ENCODE results near the gene TSSK2.
A peak's percentile ranks its signal among the peaks of the same experiment; 100 is the strongest.
"Not testable (repeated sequence)": the region's sequence is repeated elsewhere in the genome, so short reads cannot be mapped to it uniquely, and the experiment has no call there.

The TSSK2 gene

DNA sequence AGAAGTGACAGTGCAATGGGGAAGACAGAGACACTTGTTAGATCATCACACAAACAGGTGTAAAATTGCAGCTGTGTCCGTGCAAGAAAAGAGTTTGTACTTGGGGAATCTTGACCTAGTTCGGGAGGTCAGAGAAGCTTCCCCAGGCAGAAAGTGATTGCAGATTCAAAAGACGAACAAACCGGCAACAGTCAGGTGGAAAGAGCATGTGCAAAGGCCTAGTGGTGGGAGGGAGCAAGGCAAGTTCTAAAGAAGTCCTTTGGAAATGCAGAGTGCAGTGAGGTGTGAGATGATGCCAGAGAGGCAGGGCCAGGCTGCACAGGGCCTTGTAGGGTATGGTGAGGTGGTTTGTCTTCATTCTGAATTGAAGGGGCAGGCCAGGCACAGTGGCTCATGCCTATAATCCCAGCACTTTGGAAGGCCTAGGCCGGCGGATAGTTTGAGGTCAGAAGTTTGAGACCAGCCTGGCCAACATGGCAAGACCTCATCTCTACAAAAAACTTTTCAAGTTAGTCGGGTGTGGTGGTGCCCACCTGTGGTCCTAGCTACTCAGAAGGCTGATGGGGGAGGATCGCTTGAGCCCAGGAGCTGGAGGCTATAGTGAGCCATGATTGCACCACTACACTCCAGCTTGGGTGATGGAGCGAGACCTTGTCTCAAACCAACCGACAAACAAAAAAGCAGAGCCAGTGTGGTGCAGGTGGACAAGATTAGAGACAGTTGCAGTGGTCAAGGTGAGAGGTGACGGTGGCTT lies 15.3 kb downstream of the TSSK2 start:
- DNase-seq = no peak

DNA sequence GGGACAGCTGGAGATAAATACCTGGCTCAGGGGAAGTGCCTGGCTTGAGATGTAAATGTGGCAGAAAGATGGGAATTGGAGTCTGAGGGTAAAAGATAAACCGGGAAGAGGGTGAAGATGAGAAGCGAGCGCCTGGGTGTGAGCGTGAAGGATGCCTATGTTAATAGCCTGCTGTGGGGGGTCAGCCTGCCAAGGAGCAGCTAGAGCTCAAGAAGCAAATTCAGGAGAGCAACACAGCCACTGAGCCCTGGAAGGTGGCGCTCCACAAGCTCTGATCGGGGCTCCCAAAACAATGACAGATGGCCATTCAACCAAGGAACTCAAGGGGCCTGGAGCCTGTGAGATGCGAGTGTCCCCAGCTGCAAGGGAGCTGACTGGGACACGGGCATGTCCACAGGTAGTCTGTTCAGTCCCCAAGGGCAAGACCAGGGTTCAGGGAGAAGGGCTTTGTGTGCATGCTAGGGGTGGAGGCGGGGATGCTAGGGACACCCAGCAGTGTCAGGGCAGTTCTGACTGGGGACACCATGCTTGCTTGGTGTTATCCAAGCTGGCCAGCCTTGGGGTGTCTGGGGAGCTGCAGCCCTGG lies 16.2 kb downstream of the TSSK2 start:
- DNase-seq = no peak

DNA sequence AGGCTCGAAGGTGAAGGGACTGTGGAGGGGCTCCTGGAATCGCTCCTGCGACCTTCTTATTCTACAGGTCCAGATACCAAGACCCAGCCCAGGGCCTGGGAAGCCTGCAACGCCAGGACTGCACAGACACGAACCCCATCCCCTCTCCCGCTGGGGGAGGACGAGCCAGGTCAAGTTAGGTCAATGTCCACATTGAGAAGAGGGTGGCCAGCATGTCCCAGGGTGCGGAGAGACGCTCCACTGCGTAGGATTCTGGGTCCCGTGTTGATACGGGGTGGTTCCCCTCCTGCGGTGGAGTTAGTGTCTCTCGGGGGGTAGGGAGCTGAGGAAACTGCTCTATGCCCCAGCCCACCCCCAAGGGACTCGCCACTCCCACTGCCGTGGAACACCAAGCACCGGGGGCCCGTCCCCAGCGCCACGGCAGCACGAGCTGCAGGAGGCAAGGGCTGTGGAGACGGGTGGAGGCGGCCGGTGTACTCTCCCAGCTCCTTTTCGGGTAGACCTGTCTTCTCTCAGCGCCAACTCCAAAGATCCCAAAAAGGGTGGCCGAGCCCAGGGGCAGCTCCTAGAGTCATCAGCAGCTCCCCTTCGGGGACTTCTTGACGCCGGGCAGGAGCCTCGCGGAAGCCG lies 17.4 kb downstream of the TSSK2 start:
- DNase-seq = no peak

DNA sequence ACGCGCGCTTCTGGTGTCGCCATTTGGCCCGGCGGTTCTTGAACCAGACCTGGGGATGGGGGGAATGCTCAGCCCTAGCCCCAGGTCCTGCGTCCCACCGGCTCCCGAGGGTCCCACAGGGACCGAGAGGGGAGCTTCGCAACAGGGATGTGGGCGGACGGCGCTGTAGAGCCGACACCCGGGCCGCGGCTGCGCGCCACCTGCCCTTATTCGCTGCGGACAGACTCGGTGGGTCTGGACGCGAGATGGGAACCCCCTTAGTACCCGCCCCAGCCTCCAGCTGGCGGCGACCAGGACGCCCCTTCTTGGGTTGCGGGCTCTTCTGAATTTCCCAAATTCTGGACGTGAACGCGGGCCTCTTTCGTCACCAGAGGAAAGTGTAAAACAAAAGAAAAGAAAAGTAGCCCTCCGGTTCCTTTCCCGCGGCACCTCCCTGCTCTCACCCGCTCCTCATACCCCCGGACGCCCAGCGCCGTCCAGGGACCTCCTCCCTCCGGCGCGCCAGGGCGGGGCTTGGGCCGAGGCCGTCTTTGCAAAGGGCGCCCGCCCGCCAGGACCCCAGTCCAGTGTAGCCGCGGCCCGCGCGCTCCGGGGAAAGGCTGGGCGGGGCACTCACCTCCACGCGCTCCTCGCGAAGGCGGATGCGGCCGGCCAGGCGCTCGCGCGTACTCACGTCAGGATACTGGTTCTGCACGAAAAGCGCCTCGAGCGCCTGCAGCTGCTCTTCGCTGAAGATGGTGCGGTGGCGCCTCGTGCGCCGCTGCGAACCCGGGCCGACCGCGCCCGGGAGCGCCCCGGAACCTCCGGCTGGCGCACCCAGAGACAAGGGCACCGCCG lies 18.2 kb downstream of the TSSK2 start:
- no peak for DNase-seq

DNA sequence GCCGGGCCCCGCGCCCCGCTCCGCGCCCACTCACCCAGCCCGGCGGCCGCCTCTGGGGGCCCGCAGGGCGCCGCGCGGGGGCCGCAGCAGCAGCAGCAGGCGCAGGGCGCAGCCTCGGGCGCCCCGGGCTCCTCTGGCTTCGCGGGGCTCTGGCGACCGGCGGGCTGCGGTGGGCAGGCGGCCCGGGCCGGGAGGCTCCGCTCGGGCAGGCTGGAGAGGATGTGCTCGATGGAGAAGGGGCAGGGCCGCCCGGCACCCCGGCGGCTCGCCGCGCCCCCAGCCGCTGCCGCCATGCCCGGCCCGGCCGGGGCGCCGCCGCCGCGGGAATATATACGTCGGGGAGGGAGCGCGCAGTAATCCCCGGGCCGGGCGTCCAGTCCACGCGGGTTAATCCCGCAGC lies 18.9 kb downstream of the TSSK2 start, which contains the start of gene GSC2:
Gene GSC2, minus strand, starts transcription at position 302 of the 400 bp plus-strand sequence. Its CDS starts 9 bp downstream, at position 293.
- DNase-seq = no peak

DNA sequence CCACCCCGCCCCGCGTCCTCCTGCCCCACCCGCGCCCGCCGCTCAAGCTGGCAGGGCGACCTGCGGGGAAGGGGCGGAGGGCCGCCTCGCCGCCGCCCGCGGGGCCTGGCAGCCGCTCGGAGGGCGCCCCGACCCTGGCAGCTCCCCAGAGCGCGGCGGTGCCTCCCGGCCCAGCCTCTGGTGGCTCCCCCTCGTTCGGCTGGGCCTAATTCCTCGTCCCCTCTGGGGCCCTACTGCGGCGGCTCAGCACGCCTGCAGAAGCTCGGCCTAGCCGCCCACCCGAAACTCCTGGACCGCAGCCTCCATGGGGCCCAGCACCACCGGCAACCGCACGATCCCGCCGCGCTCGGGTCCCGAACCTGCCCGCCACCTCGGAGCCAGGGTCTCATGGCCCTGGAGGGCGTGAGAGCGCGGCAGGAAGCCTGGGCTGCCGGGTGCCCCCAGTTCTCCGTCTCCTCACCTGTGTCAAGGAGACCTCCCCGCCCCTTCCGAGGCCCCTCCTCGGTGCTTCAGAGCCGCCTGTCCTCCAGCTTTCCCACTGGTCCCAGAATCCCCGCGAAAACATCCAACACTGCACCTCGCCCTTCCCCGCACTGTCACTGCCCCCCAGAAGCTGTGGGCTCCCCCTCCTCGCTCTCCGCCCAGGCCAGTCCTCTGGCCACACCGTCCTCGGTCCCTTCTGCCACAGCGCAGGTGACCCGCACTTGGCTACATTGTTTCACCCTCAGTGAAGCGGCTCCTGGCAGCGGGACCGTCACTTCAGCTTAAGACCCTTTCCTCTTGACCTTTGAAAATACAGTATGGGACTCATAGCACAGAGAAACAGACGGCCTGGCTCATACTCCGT lies 19.6 kb downstream of the TSSK2 start:
- no peak for DNase-seq

DNA sequence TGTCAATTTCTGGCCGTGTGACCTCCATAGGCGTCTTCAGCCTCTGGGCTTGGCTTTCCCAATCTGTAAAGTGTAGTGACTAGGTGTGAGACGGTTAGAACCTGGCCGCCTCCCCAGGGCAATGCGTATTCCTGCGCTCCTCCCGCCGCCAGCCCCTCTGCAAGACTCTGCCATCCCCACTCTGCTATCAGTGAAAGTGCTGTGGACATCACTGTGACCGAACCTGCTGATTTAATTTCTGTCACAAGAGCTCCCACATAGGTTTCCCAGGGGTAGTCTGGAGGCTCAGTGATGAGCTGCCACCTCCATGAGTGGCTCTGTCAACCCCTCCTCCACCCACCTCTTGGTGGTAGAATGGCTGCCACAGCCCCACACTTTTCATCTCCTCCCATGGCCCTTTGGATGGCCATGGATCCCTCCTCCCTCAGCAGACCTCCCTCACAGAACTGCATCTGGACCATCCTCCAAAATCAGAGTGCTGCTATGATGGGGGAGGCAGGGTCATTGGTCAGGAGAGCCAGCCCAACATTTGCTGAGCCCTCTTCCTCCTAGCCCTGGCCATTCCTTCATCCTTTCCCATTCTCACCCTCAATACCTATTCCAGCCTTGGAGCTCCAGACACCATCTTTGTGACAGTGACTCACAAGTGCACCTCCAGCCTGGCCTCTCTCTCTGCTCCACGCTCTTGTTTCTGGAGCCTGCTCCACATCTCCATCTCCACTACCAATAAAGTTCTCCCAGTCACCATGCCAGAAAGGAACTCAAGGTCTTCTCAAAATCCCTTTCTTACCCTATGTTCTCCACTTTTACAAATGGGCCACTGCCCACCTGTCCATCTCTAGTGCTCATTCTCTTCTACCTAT lies 20.5 kb downstream of the TSSK2 start:
- DNase-seq = no peak

DNA sequence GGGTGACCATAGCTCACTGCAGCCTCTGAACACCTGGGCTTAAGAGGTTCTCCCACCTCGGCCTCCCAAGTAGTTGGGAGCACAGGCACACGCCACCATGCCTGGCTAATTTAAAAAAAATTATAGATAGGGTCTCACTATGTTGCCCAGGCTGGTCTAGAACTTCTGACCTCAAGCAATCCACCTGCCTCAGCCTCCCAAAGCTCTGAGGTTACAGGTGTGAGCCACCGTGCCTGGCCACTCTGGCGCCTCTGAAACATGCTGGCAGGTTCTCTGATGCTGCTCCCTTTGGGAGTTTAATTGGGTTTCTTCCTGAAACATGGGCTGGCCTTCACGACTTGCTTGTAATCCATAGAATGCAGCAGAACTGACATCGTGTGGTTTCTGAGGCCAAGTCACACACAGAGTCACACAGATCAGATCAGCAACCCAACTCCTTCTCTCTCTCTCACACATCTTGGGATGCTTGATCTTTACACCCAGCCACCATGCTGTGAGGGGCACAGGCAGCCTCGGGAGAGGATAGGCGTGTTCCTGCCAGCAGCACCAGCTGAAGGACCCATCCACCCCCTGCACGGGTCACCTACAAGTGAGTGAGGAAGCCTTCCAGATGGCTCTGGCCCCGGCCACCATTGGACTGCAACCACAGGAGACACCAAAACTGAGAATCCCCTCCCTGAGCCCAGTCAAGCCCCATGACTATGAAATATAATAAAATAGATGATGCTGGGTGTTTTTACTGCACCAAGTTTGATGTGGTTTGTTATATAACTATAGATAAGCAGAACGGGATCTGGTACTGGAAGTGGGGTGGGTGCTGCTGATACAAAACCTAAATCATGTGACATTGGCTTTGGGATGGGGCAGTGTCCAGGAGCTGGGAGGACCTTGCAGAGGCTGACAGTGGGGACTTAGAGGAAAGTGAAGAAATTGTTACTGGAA lies 22.1 kb downstream of the TSSK2 start:
- DNase-seq = no peak

DNA sequence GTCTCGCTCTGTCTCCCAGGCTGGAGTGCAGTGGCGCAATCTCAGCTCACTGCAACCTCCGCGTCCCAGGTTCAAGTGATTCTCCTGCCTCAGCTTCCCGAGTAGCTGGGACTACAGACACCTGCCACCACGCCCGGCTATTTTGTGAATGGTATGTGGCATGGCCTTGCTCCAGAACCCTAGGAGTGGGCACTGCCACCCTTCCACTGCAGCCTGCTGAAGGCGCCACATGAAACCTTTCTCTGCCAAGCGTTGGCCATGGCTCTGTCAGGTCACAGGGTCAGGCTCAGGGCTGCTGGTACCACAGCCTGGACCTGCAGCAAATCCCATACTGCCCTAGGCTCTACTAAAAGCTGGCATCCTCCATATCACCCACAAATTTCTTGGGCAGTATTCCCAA lies 25.0 kb downstream of the TSSK2 start:
- not testable (repeated sequence) for DNase-seq

DNA sequence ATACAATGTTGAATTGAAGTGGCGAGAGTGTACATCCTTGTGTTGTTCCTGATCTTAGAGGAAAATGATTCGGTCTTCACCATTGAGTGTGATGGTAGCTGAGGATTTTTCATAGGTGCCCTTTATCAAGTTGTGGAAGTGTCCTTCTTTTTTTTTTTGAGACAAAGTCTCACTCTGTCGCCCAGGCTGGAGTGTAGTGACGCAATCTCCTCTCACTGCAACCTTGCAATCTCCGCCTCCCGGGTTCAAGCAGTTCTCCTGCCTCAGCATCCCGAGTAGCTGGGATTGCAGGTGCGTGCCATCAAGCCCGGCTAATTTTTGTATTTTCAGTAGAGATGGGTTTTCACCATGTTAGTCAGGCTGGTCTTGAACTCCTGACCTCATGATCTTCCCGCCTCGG lies 27.5 kb downstream of the TSSK2 start:
- DNase-seq = not testable (repeated sequence)

DNA sequence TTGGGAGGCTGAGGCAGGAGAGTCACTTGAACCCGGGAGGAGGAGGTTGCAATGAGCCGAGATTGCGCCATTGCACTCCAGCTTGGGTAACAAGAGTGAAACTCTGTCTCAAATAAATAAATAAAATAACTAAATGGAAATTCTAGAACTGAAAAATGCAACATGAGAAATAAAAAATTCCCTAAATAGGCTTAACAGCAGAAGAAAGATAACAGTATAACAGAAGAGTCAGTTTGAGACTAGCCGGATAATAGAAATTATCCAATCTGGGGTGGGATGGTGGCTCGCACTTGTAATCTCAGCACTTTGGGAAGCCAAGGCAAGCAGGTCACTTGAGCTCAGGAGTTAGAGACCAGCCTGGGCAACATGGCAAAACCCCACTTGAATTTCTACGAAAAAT lies 33.3 kb downstream of the TSSK2 start:
- no peak for DNase-seq

DNA sequence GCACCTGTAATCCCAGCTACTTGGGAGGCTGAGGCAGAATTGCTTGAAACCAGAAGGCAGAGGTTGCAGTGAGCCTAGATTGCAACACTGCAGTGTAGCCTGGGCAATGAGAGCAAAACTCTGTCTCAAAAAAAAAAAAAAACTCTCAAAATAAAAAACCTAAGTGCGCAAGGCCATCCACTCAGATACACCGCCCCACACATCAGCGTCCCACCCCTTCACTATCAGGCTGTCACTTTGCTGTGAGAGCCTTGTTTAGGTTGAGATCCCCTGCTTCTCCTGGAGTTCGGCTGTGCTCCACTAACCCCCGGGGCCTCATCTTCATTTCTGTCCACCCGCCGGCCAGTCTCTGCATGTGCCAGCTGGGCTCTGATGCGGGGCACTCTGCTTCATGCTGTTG lies 35.3 kb downstream of the TSSK2 start:
- no peak for DNase-seq

DNA sequence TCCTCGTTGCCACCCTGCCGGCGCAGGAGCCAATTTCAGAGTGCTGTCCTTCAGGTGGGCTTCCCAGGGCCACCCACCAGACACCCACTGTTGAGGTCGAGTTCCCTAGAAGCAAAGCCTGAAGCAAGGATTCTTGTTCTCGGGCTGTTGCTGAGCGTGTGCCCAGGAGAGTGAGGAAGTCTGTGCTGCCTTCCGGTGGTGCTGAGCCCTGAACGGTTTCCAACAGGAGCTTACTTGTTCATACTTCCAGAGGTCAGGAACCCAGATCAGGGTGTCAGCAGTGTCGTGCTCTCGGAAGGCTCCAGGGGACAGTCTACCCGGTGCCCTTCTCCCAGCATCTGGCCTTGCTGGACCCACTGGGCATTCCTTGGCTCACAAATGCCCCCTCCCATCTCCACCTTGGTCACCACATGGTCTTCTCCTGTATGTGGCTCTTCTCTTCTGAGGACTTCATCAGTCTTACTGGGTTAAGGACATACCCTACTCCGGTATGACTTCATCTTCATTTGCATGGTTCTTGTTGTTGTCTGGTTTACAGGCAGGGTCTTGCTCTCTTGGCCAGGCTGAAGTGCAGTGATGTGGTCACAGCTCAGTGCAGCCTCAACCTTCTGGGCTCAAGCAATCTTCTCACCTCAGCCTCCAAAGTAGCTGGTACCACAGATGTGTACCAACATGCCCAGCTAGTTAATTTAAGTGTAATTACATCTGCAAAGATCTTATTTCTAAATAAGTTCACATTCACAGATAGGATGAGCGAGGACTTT lies 36.2 kb downstream of the TSSK2 start:
- DNase-seq = no peak

DNA sequence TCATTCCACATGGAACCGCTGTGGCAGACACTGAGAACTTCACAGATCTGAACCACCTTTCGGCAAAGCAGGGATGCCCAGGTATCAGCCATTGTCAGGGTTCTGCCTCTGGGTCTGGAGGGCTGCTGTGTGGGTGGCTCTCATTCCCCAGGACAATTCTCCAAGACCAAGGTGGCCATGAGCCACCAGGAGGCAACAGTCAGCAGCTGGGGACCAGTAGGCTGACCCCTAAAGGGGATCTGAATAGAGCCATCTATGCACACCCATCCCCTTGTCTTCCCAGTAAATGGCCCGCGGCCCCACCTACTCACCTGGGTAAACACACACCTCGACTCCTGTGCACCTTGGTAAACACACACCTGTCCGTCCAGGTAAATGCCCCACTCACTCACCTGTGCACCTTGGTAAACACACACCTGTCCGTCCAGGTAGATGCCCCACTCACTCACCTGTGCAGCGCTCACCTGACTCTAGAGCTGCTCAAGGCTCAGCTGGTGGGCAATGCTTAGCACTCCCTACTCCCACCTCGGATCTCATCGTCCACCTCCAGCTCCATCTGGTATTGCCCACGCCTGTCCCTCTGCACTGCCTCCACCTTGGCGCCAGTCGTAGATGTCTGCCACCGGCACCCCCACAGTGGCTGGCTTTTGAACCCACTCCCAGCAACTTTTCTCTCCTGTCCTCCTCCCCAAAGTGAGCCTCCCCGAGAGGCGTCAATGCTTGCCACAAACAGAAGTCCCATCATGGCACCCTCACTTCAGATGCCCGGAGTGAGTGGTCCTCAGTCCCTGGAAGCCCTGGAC lies 37.2 kb downstream of the TSSK2 start:
- peak in 1 of 2 experiments; percentile 30 for DNase-seq

DNA sequence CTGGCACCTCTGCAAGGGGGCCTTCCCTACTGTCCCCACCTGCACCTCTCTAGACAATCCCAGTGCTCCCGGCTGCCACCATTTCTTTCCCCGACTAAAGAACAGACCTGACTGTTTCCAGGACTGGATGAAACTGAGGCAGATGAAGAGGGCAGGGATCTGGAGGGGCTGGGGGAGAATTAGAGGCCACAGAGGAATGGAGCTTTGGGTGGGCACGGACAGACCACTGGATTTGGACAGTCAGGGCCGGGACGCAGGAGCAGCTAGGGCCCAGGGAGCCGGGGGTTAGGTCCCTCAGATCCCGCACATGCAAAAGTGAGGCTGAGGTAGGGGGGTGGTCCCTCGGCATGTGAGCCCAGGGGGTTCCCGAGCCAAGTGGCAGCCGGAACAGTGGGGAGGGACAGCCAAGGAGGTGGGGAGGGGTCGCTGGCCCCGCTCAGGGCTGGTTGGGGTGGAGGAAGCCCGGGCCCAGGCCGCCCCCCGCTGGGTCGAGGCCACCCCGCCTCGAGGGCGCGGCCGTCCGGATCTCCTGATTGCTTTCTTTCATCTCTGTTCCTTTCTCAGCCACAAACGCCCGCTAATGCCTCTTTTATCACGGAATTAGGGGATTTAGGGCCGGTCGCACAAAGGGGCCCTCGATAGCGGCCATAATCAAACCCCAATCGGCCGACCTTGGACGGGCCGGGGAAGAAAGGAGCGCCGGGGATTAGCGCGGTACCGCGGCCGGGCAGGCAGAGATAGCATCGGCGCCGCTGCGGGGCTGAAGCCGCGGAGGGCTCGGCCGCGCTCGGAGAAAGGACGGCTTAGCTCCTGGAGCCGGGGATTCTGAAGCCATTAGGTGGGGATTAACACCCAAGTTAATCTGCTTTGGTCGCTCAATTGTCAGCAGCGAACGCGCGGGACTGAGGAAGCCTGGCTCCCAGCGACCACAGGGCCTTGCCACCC lies 38.2 kb downstream of the TSSK2 start:
- DNase-seq = no peak

DNA sequence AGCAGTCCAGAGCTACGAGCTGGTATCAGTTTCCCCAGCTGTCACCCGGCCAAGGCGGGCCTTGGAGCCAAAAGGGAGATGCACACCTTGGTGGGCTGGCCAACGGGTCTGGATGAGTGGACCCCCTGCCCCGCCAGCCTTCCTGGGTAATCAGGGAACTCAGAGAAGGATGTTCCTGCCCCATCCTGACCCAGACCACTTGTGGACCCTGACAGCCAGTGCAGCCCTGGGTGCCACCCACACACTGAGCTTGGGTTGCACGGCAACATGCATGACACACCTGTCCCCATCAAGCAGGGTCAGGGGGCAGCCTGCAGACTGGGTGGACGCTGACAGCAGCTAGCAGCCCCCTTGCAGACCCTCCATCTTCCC lies 38.8 kb downstream of the TSSK2 start:
- no peak for DNase-seq
